Liver (tissue), 3 donors: ENCODE measurements around the gene NOS2.

ENCODE experiments used
- ATF3 ChIP-seq: IDR thresholded peaks from 2 replicates; pipeline ENCODE4 v1.6.1; 2016; ENCODE audit warnings: antibody characterized with exemption
- CTCF ChIP-seq: fragments of 150-350 bp; IDR thresholded peaks from 2 replicates; pipeline ENCODE4 v1.5.1; 2017; ENCODE audit warnings: improper control_type of control experiment, low read depth, low read length; ENCODE audit not compliant: missing input control
- EGR1 ChIP-seq, 2 donors: IDR thresholded peaks; 2 replicates each; pipeline ENCODE4 v1.6.1; 2016 to 2018; ENCODE audit warnings: antibody characterized with exemption in 2 of 2, low read depth in 2 of 2
- FOXA1 ChIP-seq: IDR thresholded peaks from 2 replicates; pipeline ENCODE4 v1.6.1; 2016; ENCODE audit warnings: antibody characterized with exemption
- GABPA ChIP-seq, 2 donors: IDR thresholded peaks in 1 of 2; conservative IDR thresholded peaks in 1 of 2; 2 replicates each; pipeline ENCODE4 v1.6.1; 2016; ENCODE audit warnings: antibody characterized with exemption in 2 of 2, mild to moderate bottlenecking in 1 of 2, moderate library complexity in 1 of 2
- JUND ChIP-seq, 2 donors: IDR thresholded peaks; 2 replicates each; pipeline ENCODE4 v1.6.1; 2016; ENCODE audit warnings: antibody characterized with exemption in 2 of 2
- MAX ChIP-seq: IDR thresholded peaks from 2 replicates; pipeline ENCODE4 v1.6.1; 2016; ENCODE audit warnings: antibody characterized with exemption
- RAD21 ChIP-seq, 2 donors: IDR thresholded peaks; 2 replicates each; pipeline ENCODE4 v1.6.1; 2016; ENCODE audit warnings: antibody characterized with exemption in 2 of 2, mild to moderate bottlenecking in 2 of 2
- REST ChIP-seq: IDR thresholded peaks from 2 replicates; pipeline ENCODE4 v1.6.1; 2016; ENCODE audit warnings: antibody characterized with exemption, mild to moderate bottlenecking
- RXRA ChIP-seq, 2 donors: IDR thresholded peaks; 2 replicates each; pipeline ENCODE4 v1.6.1; 2017 to 2018; ENCODE audit warnings: antibody characterized with exemption in 2 of 2, mild to moderate bottlenecking in 1 of 2
- SP1 ChIP-seq: IDR thresholded peaks from 2 replicates; pipeline ENCODE4 v1.6.1; 2018; ENCODE audit warnings: antibody characterized with exemption, mild to moderate bottlenecking
- TAF1 ChIP-seq: conservative IDR thresholded peaks from 2 replicates; pipeline ENCODE4 v1.6.1; 2016; ENCODE audit warnings: antibody characterized with exemption, mild to moderate bottlenecking
- YY1 ChIP-seq: IDR thresholded peaks from 2 replicates; pipeline ENCODE4 v1.6.1; 2016; ENCODE audit warnings: antibody characterized with exemption, mild to moderate bottlenecking
- ZBTB33 ChIP-seq: IDR thresholded peaks from 2 replicates; pipeline ENCODE4 v1.6.1; 2016; ENCODE audit warnings: antibody characterized with exemption
- donor health status: healthy.
- donor health status: healthy.

- no peak for TF ChIP-seq CTCF
- no peak for TF ChIP-seq EGR1 (IDR thresholded peaks at IDR 0.05; ENCODE audit: low read depth in 2 of 2)
- TF ChIP-seq MAX = no peak
- TF ChIP-seq GABPA (IDR thresholded peaks at IDR 0.05 in 1 of 2, conservative IDR thresholded peaks at IDR 0.05 in 1 of 2) = no peak
- no peak for TF ChIP-seq ATF3
- no peak for TF ChIP-seq REST
- no peak for TF ChIP-seq RAD21 (IDR thresholded peaks at IDR 0.05)
- no peak for TF ChIP-seq TAF1
- no peak for TF ChIP-seq YY1
- no peak for TF ChIP-seq JUND (IDR thresholded peaks at IDR 0.05)
- TF ChIP-seq ZBTB33 = no peak
- no peak for TF ChIP-seq RXRA (IDR thresholded peaks at IDR 0.05)
- TF ChIP-seq SP1 = no peak
- no peak for TF ChIP-seq FOXA1
Measured at GRCh38 chr17:27741971-27742575, 58.3 kb downstream of the NOS2 start.
